Parathyroid adenoma (tissue), 2 donors: ENCODE data around the gene GNRHR.

ENCODE experiments used
- H2AFZ ChIP-seq: fragments of 300-600 bp; sonication (generic); one replicate; pipeline ENCODE4 v1.7.0; 2017; ENCODE audit warnings: antibody characterized with exemption, mild to moderate bottlenecking
- H3K27ac ChIP-seq: fragments of 300-600 bp; sonication (generic); one replicate; pipeline ENCODE4 v1.7.0; 2017
- H3K27me3 ChIP-seq: fragments of 300-600 bp; sonication (generic); one replicate; pipeline ENCODE4 v1.7.0; 2017; ENCODE audit warnings: low read length; ENCODE audit not compliant: control insufficient read depth, insufficient read depth
- H3K36me3 ChIP-seq: fragments of 300-600 bp; sonication (generic); one replicate; pipeline ENCODE4 v1.7.0; 2017; ENCODE audit warnings: low read length; ENCODE audit not compliant: control insufficient read depth, insufficient read depth
- H3K4me1 ChIP-seq: fragments of 300-600 bp; sonication (generic); one replicate; pipeline ENCODE4 v1.7.0; 2017; ENCODE audit warnings: control low read depth
- H3K4me2 ChIP-seq: fragments of 300-600 bp; sonication (generic); one replicate; pipeline ENCODE4 v1.7.0; 2017; ENCODE audit warnings: low read length
- H3K4me3 ChIP-seq: fragments of 300-600 bp; sonication (generic); one replicate; pipeline ENCODE4 v1.7.0; 2017; ENCODE audit warnings: low read depth, low read length
- H3K79me2 ChIP-seq: fragments of 300-600 bp; sonication (generic); one replicate; pipeline ENCODE4 v1.7.0; 2017; ENCODE audit warnings: control low read depth
- H3K9ac ChIP-seq: fragments of 300-600 bp; sonication (generic); one replicate; pipeline ENCODE4 v1.7.0; 2017; ENCODE audit warnings: mild to moderate bottlenecking
- H3K9me3 ChIP-seq: fragments of 300-600 bp; sonication (generic); one replicate; pipeline ENCODE4 v1.7.0; 2017; ENCODE audit warnings: low read length; ENCODE audit not compliant: control insufficient read depth
- TF ChIP-seq, protein P1 (sequence below): fragments of 300-600 bp; sonication (generic); IDR thresholded peaks from one replicate; pipeline ENCODE4 v1.7.0; 2017; ENCODE audit warnings: antibody characterized with exemption, mild to moderate bottlenecking
- donor health status: primary hyperparathyroidism.

Gene GNRHR

DNA sequence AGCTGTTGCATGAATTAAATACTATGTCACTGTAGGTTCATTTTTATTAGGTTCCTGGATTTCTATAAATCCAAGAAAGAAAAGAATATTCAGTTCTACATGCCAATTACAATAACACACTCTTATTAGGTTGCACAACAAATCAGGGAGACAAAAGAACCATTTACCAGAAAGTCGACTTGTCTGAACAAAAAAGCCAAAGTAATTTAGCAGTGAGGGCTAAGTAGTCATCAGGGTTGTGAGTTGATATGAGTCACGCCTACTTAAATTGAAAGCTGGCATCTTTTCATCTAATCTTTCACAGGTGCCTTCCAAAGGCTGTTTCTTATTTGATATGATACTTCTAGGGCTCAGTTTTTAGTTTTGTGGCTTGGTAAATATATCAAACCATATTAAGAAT, 25.4 kb upstream of the GNRHR start:
- no peaks in the 10 kb centered on the region for H3K9me3 ChIP-seq
- TF ChIP-seq, protein P1, sequence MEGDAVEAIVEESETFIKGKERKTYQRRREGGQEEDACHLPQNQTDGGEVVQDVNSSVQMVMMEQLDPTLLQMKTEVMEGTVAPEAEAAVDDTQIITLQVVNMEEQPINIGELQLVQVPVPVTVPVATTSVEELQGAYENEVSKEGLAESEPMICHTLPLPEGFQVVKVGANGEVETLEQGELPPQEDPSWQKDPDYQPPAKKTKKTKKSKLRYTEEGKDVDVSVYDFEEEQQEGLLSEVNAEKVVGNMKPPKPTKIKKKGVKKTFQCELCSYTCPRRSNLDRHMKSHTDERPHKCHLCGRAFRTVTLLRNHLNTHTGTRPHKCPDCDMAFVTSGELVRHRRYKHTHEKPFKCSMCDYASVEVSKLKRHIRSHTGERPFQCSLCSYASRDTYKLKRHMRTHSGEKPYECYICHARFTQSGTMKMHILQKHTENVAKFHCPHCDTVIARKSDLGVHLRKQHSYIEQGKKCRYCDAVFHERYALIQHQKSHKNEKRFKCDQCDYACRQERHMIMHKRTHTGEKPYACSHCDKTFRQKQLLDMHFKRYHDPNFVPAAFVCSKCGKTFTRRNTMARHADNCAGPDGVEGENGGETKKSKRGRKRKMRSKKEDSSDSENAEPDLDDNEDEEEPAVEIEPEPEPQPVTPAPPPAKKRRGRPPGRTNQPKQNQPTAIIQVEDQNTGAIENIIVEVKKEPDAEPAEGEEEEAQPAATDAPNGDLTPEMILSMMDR: no peak
- H3K79me2 ChIP-seq: no peaks in the 10 kb centered on the region
- H3K4me2 ChIP-seq: no peak overlapping the region
- no peaks in the 10 kb centered on the region for H3K27me3 ChIP-seq
- H3K4me3 ChIP-seq: no peak overlapping the region
- H3K9ac ChIP-seq: no peak overlapping the region
- H3K27ac ChIP-seq: no peak overlapping the region
- H3K36me3 ChIP-seq: no peaks in the 10 kb centered on the region
- no peaks in the 10 kb centered on the region for H3K4me1 ChIP-seq
- no peak overlapping the region for H2AFZ ChIP-seq

- Histone ChIP-seq H3K27me3 (no peaks in the 10 kb centered on the region), H3K27ac (no peak overlapping the region), H3K9ac (no peak overlapping the region), H3K9me3 (no peaks in the 10 kb centered on the region), H3K36me3 (no peaks in the 10 kb centered on the region), H3K4me3 (no peak overlapping the region), H3K4me2 (no peak overlapping the region), H3K79me2 (no peaks in the 10 kb centered on the region), H2AFZ (no peak overlapping the region), H3K4me1 (no peaks in the 10 kb centered on the region)
- TF ChIP-seq, protein P1: no peak
Observed at GRCh38 chr4:67776746-67777145, 22.6 kb upstream of the GNRHR start.

- H3K9me3 ChIP-seq: no peaks in the 10 kb centered on the region
- TF ChIP-seq, protein P1: no peak
- no peaks in the 10 kb centered on the region for H3K27me3 ChIP-seq
- H3K79me2 ChIP-seq: no peaks in the 10 kb centered on the region
- H3K4me2 ChIP-seq: no peak overlapping the region
- H3K4me1 ChIP-seq: no peaks in the 10 kb centered on the region
- no peak overlapping the region for H3K4me3 ChIP-seq
- H2AFZ ChIP-seq: no peak overlapping the region
- H3K9ac ChIP-seq: no peak overlapping the region
- H3K36me3 ChIP-seq: no peaks in the 10 kb centered on the region
- H3K27ac ChIP-seq: no peak overlapping the region
Observed at GRCh38 chr4:67770422-67770821, 16.2 kb upstream of the GNRHR start.

DNA sequence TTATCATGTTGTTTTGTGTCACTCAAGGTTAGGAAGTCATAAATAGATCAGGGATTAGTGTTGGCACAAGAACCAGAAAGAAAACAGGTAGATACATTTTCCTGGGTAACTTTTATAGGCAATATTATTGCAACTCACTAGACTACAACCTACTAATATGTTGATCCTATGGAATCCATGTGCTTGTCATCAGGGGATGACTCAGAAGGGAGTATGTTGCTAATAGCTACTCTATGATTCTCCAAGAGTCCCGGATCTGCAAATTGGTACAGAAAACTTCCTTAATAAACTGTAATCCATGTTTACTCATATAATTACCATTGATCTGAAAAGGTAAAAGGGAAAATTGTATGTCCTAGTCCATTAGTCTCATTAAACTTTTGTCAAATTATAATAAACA, 11.7 kb upstream of the GNRHR start:
- no peaks in the 10 kb centered on the region for H3K79me2 ChIP-seq
- no peak overlapping the region for H3K4me3 ChIP-seq
- H3K4me1 ChIP-seq: no peaks in the 10 kb centered on the region
- H3K27ac ChIP-seq: no peak overlapping the region
- H3K27me3 ChIP-seq: no peaks in the 10 kb centered on the region
- no peak overlapping the region for H2AFZ ChIP-seq
- TF ChIP-seq, protein P1: no peak
- H3K9me3 ChIP-seq: no peaks in the 10 kb centered on the region
- no peak overlapping the region for H3K9ac ChIP-seq
- H3K36me3 ChIP-seq: no peaks in the 10 kb centered on the region
- no peak overlapping the region for H3K4me2 ChIP-seq

GRCh38 chr4:67765401-67765800, 11.2 kb upstream of the GNRHR start:
- Histone ChIP-seq H2AFZ (no peak overlapping the region), H3K4me3 (no peak overlapping the region), H3K36me3 (no peaks in the 10 kb centered on the region), H3K4me2 (no peak overlapping the region), H3K4me1 (no peaks in the 10 kb centered on the region), H3K9ac (no peak overlapping the region), H3K27ac (no peak overlapping the region), H3K27me3 (no peaks in the 10 kb centered on the region), H3K9me3 (no peaks in the 10 kb centered on the region), H3K79me2 (no peaks in the 10 kb centered on the region)
- TF ChIP-seq, protein P1: no peak
